ENCODE data around the gene ABCD3.

Gene ABCD3

GRCh38 chr1:94537254-94537653 is 119.1 kb downstream of the ABCD3 start:
- CTCF ChIA-PET, result interaction anchor here (1.4 kb wide), 1 partner anchor 16 kb away, joined by 4 read pairs; no protein-coding TSS in a partner anchor
- WGBS (ENCODE audit: insufficient coverage), result 89% methylated on average over 4 of the region's 6 CpGs
- peaks cover 0 to 4% (median 2%) of the 10 kb centered on the region in 5 experiments for H3K9me3 ChIP-seq (ENCODE audit: control extremely low read depth in 1 of 5, control insufficient read depth in 4 of 5, insufficient read depth in 2 of 5, low read depth in 1 of 5, low read length in 4 of 5)

GRCh38 chr1:94538243-94538827 is 120.1 kb downstream of the ABCD3 start:
- H3K4me3 ChIP-seq (ENCODE audit: control insufficient read depth in 1 of 7, extremely low read depth in 1 of 7, insufficient read depth in 4 of 7, low read depth in 2 of 7, low read length in 6 of 7), result no peak overlapping the region
- H3K27me3 ChIP-seq (replicated peaks in 2 of 5; ENCODE audit: control insufficient read depth in 4 of 5, insufficient read depth in 5 of 5, low read length in 4 of 5), result peaks cover 5 to 24% (median 15%) of the 10 kb centered on the region in 5 experiments
- CTCF ChIA-PET, result interaction anchor here (0.9 to 1.6 kb wide), 2 partner anchors 9 to 16 kb away, joined by 3 read pairs; no protein-coding TSS in a partner anchor
- H3K9me3 ChIP-seq (ENCODE audit: control extremely low read depth in 1 of 5, control insufficient read depth in 4 of 5, insufficient read depth in 2 of 5, low read depth in 1 of 5, low read length in 4 of 5), result peaks cover 0 to 4% (median 2%) of the 10 kb centered on the region in 5 experiments
- H3K27ac ChIP-seq (ENCODE audit: insufficient read depth in 1 of 2, low read depth in 1 of 2, low read length in 2 of 2, poor library complexity in 1 of 2, severe bottlenecking in 2 of 2), result no peak overlapping the region
- H3K36me3 ChIP-seq (ENCODE audit: control insufficient read depth in 4 of 4, insufficient read depth in 4 of 4, low read length in 3 of 4), result no peaks in the 10 kb centered on the region
- no peak for DNase-seq
- 95% methylated on average over 3 of the region's 6 CpGs for WGBS (ENCODE audit: insufficient coverage)
- peaks cover 8 to 26% (median 22%) of the 10 kb centered on the region in 4 experiments for H3K4me1 ChIP-seq (ENCODE audit: control extremely low read depth in 1 of 4, control insufficient read depth in 4 of 4, insufficient read depth in 4 of 4, low read length in 3 of 4)
- POLR2A ChIA-PET, result no interaction called here

More at GRCh38 chr1:94537254-94537653, 119.1 kb downstream of the ABCD3 start:
- no peak for DNase-seq
- H3K27me3 ChIP-seq (replicated peaks in 2 of 5; ENCODE audit: control insufficient read depth in 4 of 5, insufficient read depth in 5 of 5, low read length in 4 of 5), result peaks cover 5 to 24% (median 11%) of the 10 kb centered on the region in 5 experiments
- H3K4me3 ChIP-seq (ENCODE audit: control insufficient read depth in 1 of 7, extremely low read depth in 1 of 7, insufficient read depth in 4 of 7, low read depth in 2 of 7, low read length in 6 of 7), result no peak overlapping the region
- H3K4me1 ChIP-seq (ENCODE audit: control extremely low read depth in 1 of 4, control insufficient read depth in 4 of 4, insufficient read depth in 4 of 4, low read length in 3 of 4), result peaks cover under 1 to 15% (median 13%) of the 10 kb centered on the region in 4 experiments
- H3K36me3 ChIP-seq (ENCODE audit: control insufficient read depth in 4 of 4, insufficient read depth in 4 of 4, low read length in 3 of 4), result no peaks in the 10 kb centered on the region
- POLR2A ChIA-PET, result no interaction called here
- no peak overlapping the region for H3K27ac ChIP-seq (ENCODE audit: insufficient read depth in 1 of 2, low read depth in 1 of 2, low read length in 2 of 2, poor library complexity in 1 of 2, severe bottlenecking in 2 of 2)

GRCh38 chr1:94539496-94539895 is 121.3 kb downstream of the ABCD3 start:
- DNase-seq, result no peak
- no peak overlapping the region for H3K4me3 ChIP-seq (ENCODE audit: control insufficient read depth in 1 of 7, extremely low read depth in 1 of 7, insufficient read depth in 4 of 7, low read depth in 2 of 7, low read length in 6 of 7)
- H3K27me3 ChIP-seq (replicated peaks in 2 of 5; ENCODE audit: control insufficient read depth in 4 of 5, insufficient read depth in 5 of 5, low read length in 4 of 5), result peaks cover 5 to 24% (median 17%) of the 10 kb centered on the region in 5 experiments
- no peak overlapping the region for H3K27ac ChIP-seq (ENCODE audit: insufficient read depth in 1 of 2, low read depth in 1 of 2, low read length in 2 of 2, poor library complexity in 1 of 2, severe bottlenecking in 2 of 2)
- H3K36me3 ChIP-seq (ENCODE audit: control insufficient read depth in 4 of 4, insufficient read depth in 4 of 4, low read length in 3 of 4), result no peaks in the 10 kb centered on the region
- ChIA-PET POLR2A (no interaction called here), CTCF (interaction anchor here (0.9 to 1.6 kb wide), 2 partner anchors 17 to 19 kb away, joined by 3 to 4 read pairs; no protein-coding TSS in a partner anchor)
- peaks cover 0 to 4% (median 2%) of the 10 kb centered on the region in 5 experiments for H3K9me3 ChIP-seq (ENCODE audit: control extremely low read depth in 1 of 5, control insufficient read depth in 4 of 5, insufficient read depth in 2 of 5, low read depth in 1 of 5, low read length in 4 of 5)
- 100% methylated on average over 3 of the region's 3 CpGs for WGBS (ENCODE audit: insufficient coverage)
- H3K4me1 ChIP-seq (ENCODE audit: control extremely low read depth in 1 of 4, control insufficient read depth in 4 of 4, insufficient read depth in 4 of 4, low read length in 3 of 4), result peaks cover 8 to 27% (median 22%) of the 10 kb centered on the region in 4 experiments

DNA sequence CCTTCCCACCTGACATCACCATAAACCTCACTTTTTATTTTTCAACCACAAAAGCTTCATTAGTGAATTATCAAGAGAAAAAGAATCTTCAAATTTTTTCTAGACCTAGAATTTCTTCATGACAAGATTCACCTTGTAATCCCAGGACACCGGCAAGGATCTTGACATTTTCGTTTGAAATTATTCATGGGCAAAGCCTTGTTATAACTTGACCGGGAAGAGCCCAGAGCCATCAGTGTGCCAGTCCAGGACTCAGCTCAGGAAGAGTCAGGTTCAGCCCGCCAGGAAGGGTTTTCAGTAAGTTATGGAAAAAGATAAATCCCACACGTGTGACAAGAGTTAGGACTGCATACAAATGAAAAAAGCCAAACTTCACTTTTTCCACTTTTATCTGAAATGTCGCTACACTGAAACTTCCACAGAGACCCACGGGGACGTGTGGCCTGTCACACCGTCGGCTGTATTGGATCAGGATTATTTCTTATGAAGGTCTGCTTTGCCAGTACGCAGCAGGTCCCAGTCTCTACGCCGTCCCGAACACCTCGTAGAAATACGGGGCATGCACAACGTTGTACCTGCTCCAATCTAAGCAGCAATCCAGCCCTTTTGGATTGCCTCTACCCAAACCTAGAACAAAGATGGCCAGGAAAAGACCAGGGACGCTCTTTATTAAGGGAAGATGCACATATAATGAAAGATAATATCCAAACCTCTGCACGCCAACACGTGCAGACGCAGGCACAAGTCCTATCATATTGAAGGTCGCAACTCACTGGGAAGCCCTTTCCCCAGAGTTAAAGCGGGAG is 122.5 kb downstream of the ABCD3 start:
- Histone ChIP-seq H3K4me3 (ENCODE audit: control insufficient read depth in 1 of 7, extremely low read depth in 1 of 7, insufficient read depth in 4 of 7, low read depth in 2 of 7, low read length in 6 of 7) (peak overlapping the region; percentile 62 to 85 (median 78)), H3K27ac (ENCODE audit: insufficient read depth in 1 of 2, low read depth in 1 of 2, low read length in 2 of 2, poor library complexity in 1 of 2, severe bottlenecking in 2 of 2) (no peak overlapping the region), H3K27me3 (replicated peaks in 2 of 5; ENCODE audit: control insufficient read depth in 4 of 5, insufficient read depth in 5 of 5, low read length in 4 of 5) (peaks cover 5 to 24% (median 17%) of the 10 kb centered on the region in 5 experiments), H3K36me3 (ENCODE audit: control insufficient read depth in 4 of 4, insufficient read depth in 4 of 4, low read length in 3 of 4) (no peaks in the 10 kb centered on the region), H3K4me1 (ENCODE audit: control extremely low read depth in 1 of 4, control insufficient read depth in 4 of 4, insufficient read depth in 4 of 4, low read length in 3 of 4) (peaks cover 8 to 27% (median 23%) of the 10 kb centered on the region in 4 experiments), H3K9me3 (ENCODE audit: control extremely low read depth in 1 of 5, control insufficient read depth in 4 of 5, insufficient read depth in 2 of 5, low read depth in 1 of 5, low read length in 4 of 5) (peaks cover 0 to 4% (median 2%) of the 10 kb centered on the region in 5 experiments)
- POLR2A ChIA-PET, result no interaction called here
- CTCF ChIA-PET, result interaction anchor here (0.9 to 1.5 kb wide), 3 partner anchors 16 to 267 kb away, joined by 3 to 4 read pairs (median 4); no protein-coding TSS in a partner anchor
- DNase-seq, result no peak
- WGBS (ENCODE audit: insufficient coverage), result 60% methylated on average over 14 of the region's 23 CpGs

GRCh38 chr1:94541246-94542087 is 123.3 kb downstream of the ABCD3 start, which contains the start of gene F3:
Gene F3, minus strand, starts transcription at chr1:94541759. Its CDS starts 123 bp downstream, at chr1:94541636.
- Histone ChIP-seq H3K27ac (ENCODE audit: insufficient read depth in 1 of 2, low read depth in 1 of 2, low read length in 2 of 2, poor library complexity in 1 of 2, severe bottlenecking in 2 of 2) (no peak within 1 kb of the TSS), H3K36me3 (ENCODE audit: control insufficient read depth in 4 of 4, insufficient read depth in 4 of 4, low read length in 3 of 4) (no peaks in the 10 kb centered on the region), H3K9me3 (ENCODE audit: control extremely low read depth in 1 of 5, control insufficient read depth in 4 of 5, insufficient read depth in 2 of 5, low read depth in 1 of 5, low read length in 4 of 5) (peaks cover 0 to 4% (median 2%) of the 10 kb centered on the region in 5 experiments), H3K4me3 (ENCODE audit: control insufficient read depth in 1 of 7, extremely low read depth in 1 of 7, insufficient read depth in 4 of 7, low read depth in 2 of 7, low read length in 6 of 7) (peak within 1 kb of the TSS; percentile 62 to 85 (median 78)), H3K27me3 (replicated peaks in 2 of 5; ENCODE audit: control insufficient read depth in 4 of 5, insufficient read depth in 5 of 5, low read length in 4 of 5) (peaks cover 5 to 24% (median 17%) of the 10 kb centered on the region in 5 experiments), H3K4me1 (ENCODE audit: control extremely low read depth in 1 of 4, control insufficient read depth in 4 of 4, insufficient read depth in 4 of 4, low read length in 3 of 4) (peaks cover 8 to 27% (median 23%) of the 10 kb centered on the region in 4 experiments)
- POLR2A ChIA-PET, result no interaction called here
- under 1% methylated on average over 67 of the region's 94 CpGs for WGBS (ENCODE audit: insufficient coverage)
- peak; percentile 81 to 95 (median 93) for DNase-seq
- CTCF ChIA-PET, result interaction anchor here (0.7 to 2.3 kb wide), 8 partner anchors 8 to 267 kb away, joined by 3 to 7 read pairs (median 3); no protein-coding TSS in a partner anchor

GRCh38 chr1:94542088-94542870 is 124.1 kb downstream of the ABCD3 start:
- 1% methylated on average over 22 of the region's 26 CpGs for WGBS (ENCODE audit: insufficient coverage)
- POLR2A ChIA-PET, result no interaction called here

More at GRCh38 chr1:94542088-94542870, 124.1 kb downstream of the ABCD3 start:
- H3K36me3 ChIP-seq (ENCODE audit: control insufficient read depth in 4 of 4, insufficient read depth in 4 of 4, low read length in 3 of 4), result no peaks in the 10 kb centered on the region
- peaks cover 0 to 4% (median 2%) of the 10 kb centered on the region in 5 experiments for H3K9me3 ChIP-seq (ENCODE audit: control extremely low read depth in 1 of 5, control insufficient read depth in 4 of 5, insufficient read depth in 2 of 5, low read depth in 1 of 5, low read length in 4 of 5)
- H3K4me3 ChIP-seq (ENCODE audit: control insufficient read depth in 1 of 7, extremely low read depth in 1 of 7, insufficient read depth in 4 of 7, low read depth in 2 of 7, low read length in 6 of 7), result peak overlapping the region; percentile 13 to 85 (median 74)
- peaks cover 8 to 27% (median 23%) of the 10 kb centered on the region in 4 experiments for H3K4me1 ChIP-seq (ENCODE audit: control extremely low read depth in 1 of 4, control insufficient read depth in 4 of 4, insufficient read depth in 4 of 4, low read length in 3 of 4)
- peaks cover 5 to 24% (median 20%) of the 10 kb centered on the region in 5 experiments for H3K27me3 ChIP-seq (replicated peaks in 2 of 5; ENCODE audit: control insufficient read depth in 4 of 5, insufficient read depth in 5 of 5, low read length in 4 of 5)
- no peak overlapping the region for H3K27ac ChIP-seq (ENCODE audit: insufficient read depth in 1 of 2, low read depth in 1 of 2, low read length in 2 of 2, poor library complexity in 1 of 2, severe bottlenecking in 2 of 2)
- peak in 2 of 3 donors; percentile 56 to 62 for DNase-seq
- CTCF ChIA-PET, result interaction anchor here (0.7 to 2.3 kb wide), 7 partner anchors 9 to 135 kb away, joined by 3 to 7 read pairs (median 3); no protein-coding TSS in a partner anchor
